Stimulated activated CD8-positive, alpha-beta memory T cell treated with anti-CD3 and anti-CD28 coated beads, Interleukin-15, amount 100 ng/mL, for 4 hours (primary cell): Measurements from ENCODE around the gene SAFB.
"Not testable (repeated sequence)": the region's sequence is repeated elsewhere in the genome, so short reads cannot be mapped to it uniquely, and the experiment has no call there.

Experiments used
- DNase-seq, 2 donors: peaks; one replicate each; pipeline ENCODE4 v3.0.0-alpha.2; 2020; ENCODE audit warnings: low read depth in 2 of 2

SAFB gene

DNA sequence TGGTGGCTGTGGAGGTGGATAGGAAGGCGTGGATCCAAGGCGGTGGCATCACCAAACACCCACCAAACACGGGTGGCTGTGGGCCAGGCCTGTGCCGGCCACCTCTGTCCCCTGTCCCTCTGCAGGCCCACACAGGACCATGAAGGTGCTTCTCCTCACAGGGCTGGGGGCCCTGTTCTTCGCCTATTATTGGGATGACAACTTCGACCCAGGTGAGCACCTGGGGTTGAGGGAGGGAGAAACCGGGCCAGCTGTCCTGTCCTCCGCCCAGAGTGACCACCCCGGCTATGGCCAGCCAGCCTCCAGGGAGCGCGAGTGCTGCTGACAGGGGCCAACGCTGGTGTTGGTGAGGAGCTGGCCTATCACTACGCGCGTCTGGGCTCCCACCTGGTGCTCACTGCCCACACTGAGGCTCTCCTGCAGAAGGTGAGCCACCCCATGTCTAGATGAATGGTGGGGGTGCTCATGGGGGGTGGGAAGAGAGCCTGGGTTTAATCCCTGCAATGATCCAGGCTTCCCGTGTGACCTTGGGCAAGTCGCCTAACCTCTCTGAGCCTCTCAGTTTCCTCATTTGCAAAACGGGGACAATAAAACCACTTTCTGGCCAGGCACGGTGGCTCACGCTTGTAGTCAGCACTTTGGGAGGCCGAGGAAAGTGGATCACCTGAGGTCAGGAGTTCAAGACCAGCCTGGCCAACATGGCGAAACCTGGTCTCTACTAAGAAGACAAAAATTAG, 62.0 kb downstream of the SAFB start:
- DNase-seq, result no peak

DNA sequence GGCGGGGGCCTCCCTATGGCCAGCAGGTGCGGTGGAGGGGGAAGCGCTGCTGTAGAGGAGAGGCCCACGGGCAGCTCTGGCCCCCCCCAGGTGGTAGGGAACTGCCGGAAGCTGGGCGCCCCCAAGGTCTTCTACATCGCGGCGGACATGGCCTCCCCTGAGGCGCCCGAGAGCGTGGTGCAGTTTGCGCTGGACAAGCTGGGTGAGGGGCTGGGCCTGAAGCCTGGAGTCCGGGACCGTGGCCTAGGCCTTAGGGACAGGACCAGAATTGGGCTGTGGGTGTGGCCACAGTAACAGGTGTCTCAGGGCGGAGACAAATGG, 63.4 kb downstream of the SAFB start:
- no peak for DNase-seq

DNA sequence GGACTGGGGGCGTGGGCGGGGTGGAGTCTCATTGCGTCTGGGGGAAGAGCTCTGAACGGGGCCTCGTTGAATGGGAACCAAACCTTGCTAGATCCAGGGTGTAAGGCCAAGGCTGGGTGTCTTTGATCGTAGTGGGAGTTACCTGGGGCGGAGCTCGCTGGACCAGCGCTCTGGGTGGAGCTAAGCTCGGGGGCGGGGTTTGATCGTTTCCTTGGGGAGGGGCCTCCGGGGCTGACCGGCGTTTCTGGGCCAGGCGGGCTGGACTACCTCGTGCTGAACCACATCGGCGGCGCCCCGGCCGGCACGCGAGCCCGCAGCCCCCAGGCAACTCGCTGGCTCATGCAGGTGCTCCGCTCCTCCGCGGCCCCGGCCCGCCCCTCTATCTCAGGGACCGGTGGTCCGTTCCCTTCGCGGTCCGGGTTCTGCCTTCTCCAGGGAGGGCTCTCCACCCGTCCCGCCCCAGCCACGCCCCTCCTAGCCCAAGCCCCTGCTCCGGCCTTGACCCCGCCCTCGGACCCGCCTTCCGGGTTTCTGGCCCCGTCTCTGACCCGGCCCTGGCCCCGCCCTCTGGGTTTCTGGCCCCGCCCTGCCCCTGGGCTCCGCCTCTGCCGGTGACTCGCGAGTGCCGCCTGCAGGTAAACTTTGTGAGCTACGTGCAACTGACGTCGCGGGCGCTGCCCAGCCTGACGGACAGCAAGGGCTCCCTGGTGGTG, 63.9 kb downstream of the SAFB start:
- DNase-seq, result peak; percentile 90 to 91

DNA sequence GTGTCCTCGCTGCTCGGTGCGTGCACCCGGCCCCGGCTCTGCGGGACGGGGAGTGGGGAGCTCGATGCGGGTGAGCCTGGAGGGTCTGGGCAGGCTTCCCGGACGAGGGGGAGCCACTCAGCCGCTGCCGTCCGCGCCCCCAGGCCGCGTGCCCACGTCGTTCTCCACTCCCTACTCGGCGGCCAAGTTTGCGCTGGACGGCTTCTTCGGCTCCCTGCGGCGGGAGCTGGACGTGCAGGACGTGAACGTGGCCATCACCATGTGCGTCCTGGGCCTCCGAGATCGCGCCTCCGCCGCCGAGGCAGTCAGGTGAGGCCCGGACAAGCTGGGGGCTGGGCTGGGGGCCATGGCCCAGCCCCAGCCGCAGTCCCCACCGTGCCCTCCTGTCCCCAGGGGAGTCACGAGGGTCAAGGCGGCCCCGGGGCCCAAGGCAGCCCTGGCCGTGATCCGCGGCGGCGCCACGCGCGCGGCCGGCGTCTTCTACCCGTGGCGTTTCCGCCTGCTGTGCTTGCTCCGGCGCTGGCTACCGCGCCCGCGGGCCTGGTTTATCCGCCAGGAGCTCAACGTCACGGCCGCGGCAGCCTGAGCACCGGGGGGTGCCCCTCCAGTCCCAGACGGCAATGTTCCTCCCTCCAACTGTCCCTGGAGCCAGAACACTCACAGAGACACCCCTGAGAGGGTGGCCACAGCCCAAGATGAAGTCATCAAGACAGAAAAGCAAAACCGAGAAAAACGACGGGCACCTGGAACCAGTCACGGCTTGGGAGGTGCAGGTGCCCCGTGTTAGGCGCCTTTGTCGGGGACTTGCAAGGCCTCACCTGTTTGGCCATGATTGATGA, 64.7 kb downstream of the SAFB start:
- no peak for DNase-seq

GRCh38 chr19:5688262-5688881, 65.5 kb downstream of the SAFB start:
- DNase-seq, result not testable (repeated sequence)

GRCh38 chr19:5690125-5690954, 67.5 kb downstream of the SAFB start, which contains the start of gene RPL36:
Gene RPL36 (plus strand): TSS chr19:5690295. CDS start chr19:5690508, 213 bp downstream.
- DNase-seq, result peak; percentile 96 to 97

DNA sequence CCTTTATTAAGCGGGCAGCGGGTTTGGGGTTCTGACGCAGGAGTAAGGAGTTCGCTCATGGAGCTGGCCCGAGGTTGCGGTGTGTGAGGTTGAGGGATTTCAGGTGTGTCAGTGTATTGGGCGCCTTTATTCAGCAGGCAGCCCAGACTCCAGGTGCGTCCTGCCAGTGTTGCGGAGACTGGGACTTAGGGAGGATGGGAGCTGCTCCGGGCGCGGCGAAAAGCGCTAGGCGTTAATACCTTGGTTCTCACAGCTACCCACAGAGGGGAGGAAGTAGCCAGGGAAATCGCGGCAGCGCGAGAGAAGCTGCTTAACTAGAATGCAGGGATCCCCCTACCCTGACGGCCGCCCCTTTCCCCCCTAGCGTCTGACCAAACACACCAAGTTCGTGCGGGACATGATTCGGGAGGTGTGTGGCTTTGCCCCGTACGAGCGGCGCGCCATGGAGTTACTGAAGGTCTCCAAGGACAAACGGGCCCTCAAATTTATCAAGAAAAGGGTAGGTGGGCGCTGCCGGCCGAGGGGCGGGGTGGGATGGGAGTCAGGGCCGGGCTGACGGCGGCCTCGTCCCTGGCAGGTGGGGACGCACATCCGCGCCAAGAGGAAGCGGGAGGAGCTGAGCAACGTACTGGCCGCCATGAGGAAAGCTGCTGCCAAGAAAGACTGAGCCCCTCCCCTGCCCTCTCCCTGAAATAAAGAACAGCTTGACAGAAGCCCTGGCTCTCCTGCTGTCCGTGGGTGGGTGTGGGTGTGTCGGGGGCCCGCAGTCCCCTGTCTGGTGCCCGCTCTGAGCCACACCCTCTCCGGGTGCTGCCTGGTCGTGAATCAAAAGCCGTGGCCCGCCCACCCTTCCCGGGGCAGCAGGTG, 68.3 kb downstream of the SAFB start:
- peak; percentile 52 to 67 for DNase-seq

- DNase-seq, result no peak
Observed at GRCh38 chr19:5691822-5692722, 69.2 kb downstream of the SAFB start.

GRCh38 chr19:5692723-5693194, 69.9 kb downstream of the SAFB start:
- DNase-seq, result no peak

DNA sequence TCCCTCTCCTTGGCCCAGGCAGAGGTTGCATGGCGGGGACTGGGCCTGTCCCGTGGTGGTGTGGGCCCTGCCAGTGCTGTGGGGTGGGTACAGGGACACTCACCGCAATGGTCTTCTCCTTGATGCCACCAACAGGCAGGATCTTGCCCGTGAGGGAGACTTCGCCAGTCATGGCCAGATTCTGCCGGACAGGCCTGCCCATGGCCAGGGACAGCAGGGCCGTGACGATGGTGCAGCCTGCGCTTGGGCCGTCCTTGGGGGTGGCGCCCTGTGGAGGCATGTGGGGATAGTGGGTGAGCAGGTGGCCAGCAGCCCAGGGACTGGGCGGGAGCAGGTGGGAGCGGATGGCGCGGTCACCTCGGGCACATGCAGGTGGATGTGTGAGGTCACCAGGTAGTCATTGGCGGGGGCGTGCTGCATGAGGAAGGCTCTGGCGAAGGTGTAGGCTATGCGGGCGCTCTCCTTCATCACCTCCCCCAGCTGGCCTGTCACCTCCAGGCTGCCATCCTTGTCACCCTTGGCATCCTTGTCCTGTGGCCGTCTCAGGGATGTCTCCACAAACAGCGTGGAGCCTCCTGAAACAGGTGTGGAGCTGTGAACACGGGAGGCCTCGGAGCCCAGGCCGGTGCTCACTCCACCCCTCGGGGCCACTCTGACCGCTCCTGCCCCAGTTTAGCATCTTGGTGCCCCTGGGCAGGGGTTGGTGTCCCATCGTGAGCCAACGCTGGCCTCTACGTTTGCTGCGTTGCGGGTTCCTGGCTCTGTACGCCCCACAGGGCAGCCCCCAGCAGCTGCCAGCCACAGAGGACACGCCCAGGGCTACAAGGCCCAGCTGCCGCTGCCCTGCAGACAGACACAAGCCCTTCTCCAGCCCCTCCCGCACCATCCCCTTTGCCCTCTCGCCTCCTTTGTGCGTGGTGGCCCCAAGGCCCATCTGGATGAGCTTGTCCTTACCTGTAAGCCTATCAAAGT, 70.6 kb downstream of the SAFB start:
- DNase-seq, result no peak

DNA sequence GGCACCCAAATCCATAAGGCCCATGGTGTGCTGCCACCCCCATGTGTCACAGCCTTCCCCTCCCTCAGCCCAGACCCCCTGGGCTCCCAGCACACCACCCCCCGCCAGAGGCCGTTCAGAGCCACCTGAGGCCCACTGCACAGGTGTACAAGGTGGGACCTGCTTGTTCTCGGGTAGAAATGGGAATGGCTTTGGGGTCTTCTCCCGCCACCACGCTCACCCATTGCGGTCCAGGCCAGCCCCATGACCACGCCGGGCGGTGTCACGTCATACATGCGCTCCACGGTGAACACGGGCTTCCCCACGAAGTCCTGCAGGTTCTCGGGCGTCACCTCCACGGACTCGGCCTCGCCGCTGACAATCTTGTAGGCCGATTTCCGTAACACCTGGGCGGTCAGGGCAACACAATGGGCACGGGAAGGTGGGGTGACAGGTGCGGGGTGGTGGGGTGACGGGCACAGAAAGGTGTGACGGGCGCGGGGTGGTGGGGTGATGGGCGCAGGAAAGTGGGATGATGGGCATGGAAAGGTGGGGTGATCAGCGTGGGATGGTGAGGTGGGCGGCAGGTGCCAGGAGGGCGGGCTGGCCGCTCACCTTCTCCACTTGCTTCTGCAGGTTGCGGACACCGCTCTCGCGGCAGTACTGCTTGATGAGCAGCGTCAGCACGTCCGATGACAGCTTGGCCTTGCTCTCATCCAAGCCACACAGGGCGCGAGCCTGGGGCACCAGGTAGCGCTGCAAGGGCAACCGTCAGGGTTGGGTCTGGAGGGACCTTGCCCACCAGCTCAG, 71.5 kb downstream of the SAFB start:
- DNase-seq, result no peak

DNA sequence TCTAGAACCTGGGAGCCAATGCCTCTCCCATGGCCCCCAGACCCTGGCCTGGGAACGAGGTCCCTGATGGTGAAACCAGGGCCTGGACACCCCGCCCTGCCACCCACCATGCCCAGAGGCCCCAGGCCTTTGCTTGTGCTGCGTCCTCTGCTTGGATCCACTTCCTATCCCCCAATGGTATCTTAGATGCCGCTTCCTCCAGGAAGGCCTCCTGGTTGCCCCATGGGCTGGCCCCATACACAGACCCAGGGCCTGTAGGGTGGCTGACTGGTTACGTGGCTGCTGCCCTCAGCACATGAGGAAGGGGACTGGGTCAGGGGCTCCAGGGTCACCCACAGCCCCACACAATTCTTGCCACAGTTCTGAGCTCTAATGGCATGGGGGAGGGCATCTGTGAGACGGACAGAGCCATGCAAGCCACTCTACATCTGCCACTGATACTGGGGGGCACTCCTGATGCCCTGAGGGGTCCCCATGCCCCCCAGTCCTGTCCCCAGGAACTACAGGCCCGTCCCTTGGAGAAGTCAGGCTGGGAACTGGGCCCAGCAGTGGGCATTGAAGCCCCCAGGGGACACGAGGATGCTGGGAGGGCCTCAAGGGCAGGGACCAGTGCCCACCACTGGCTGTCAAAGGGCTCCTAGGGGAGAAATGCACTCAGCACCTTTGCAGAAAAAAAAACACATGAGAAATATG, 72.2 kb downstream of the SAFB start:
- no peak for DNase-seq

DNA sequence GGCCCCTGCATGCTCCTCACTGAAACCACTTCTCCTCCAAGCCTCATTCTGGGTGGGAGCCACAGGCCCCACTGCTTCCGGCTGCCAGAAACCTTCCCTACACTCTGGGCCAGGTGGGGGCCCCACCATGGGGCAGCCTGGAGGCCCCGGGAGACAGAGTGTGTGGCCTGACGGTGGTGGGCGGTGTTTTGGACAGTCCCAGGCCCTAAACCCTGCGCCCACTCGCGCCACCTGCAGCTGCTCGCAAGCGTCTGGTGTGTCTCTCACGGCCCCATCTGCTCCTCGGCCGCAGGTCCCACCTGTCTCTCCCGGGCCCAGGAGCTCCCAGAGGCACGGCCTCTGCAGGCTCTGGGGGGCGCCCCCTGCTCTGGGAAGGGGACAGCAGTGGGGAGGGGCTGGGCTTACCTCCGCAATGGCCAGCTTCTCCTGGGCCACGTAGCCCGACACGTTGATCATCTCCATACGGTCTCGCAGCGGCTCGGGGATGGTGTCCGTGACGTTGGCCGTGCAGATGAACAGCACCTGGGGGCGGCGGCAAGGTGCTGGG, 72.8 kb downstream of the SAFB start:
- no peak for DNase-seq

DNA sequence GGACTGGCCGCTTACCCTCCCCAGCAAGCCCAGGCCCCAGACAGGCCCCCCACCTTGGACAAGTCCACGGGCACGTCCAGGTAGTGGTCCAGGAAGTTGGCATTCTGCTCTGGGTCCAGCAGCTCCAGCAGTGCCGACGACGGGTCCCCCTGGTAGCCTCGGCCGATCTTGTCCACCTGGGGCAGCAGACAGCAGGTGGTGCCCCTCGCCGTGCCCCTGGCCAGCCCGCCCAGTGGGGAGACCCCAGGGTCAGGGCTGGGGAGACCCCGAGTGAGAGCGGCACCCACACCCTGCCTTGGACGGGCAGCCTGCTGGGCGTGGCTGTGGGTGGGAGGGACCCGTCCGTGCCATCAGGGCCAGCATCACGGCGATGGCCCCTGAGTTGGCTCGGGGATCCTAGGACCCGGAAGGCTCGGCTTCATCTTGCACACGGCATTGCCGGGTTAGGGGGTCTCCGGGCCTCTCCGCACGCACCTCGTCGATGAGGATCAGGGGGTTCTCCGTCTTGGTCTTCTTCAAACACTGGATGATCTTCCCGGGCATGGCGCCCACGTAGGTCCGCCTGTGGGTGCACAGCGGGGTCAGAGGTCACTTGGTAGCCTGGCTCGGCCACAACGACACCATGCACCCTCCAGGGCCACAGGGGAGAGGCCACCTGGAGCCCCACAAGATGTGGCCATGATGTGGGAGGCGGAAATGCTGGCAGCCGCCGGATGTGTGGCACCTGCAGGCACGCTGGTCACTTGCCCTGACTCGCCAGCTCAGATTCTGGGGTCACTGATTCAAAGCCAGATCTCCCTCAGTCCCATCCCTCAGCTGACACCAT, 73.5 kb downstream of the SAFB start:
- no peak for DNase-seq
